Right lung (tissue), 5 donors: ENCODE results near the gene LBHD2. TPM values are rescaled to one million over a fixed set of nuclear protein-coding genes. Genes with fewer than 3 reads are reported as not detected.

ENCODE experiments used
- DNase-seq, 2 donors: peaks; one replicate each; pipeline ENCODE4 v3.0.0-alpha.2; 2013
- polyA plus RNA-seq, 5 donors: library from polyadenylated mRNA; unstranded; fragments of 120-200 nt; gene quantifications; one replicate each; pipeline versions ENCODE4 v1.2.1 to v1.2.3, GENCODE V29; 2013; ENCODE audit warnings: inconsistent platforms in 1 of 5, low replicate concordance in 1 of 5; ENCODE audit not compliant: insufficient read length in 5 of 5, insufficient read depth in 1 of 5

Gene LBHD2
- polyA plus RNA-seq, 5 donors, result not detected

GRCh38 chr14:103090481-103091020, 6.5 kb downstream of the LBHD2 start:
- no peak for DNase-seq

GRCh38 chr14:103091041-103091882, 7.3 kb downstream of the LBHD2 start:
- DNase-seq, result no peak

- no peak for DNase-seq
These were observed 7.8 kb downstream of the LBHD2 start for GRCh38 chr14:103091883-103092222.

- DNase-seq, result no peak
These were observed 9.9 kb downstream of the LBHD2 start for GRCh38 chr14:103093856-103094405.

- DNase-seq, result peak; percentile 62 to 65
These were observed 10.6 kb downstream of the LBHD2 start, which contains the start of gene EXOC3L4 for GRCh38 chr14:103094406-103095209. Gene EXOC3L4, plus strand, starts transcription at chr14:103094725. Its CDS starts 5,495 bp downstream, at chr14:103100220.

- DNase-seq, result no peak
These were observed 11.3 kb downstream of the LBHD2 start for GRCh38 chr14:103095210-103095778.

- DNase-seq, result no peak
These were observed 12.4 kb downstream of the LBHD2 start for GRCh38 chr14:103096387-103096786.

GRCh38 chr14:103097244-103097993, 13.4 kb downstream of the LBHD2 start:
- no peak for DNase-seq

- no peak for DNase-seq
These were observed 14.3 kb downstream of the LBHD2 start for GRCh38 chr14:103097994-103098957.

GRCh38 chr14:103099081-103099732, 15.2 kb downstream of the LBHD2 start:
- no peak for DNase-seq

GRCh38 chr14:103099733-103100280, 15.8 kb downstream of the LBHD2 start:
- DNase-seq, result no peak

GRCh38 chr14:103100281-103101121, 16.5 kb downstream of the LBHD2 start:
- no peak for DNase-seq

GRCh38 chr14:103101257-103101962, 17.4 kb downstream of the LBHD2 start:
- no peak for DNase-seq

GRCh38 chr14:103101963-103102688, 18.1 kb downstream of the LBHD2 start:
- DNase-seq, result no peak

GRCh38 chr14:103102689-103103260, 18.8 kb downstream of the LBHD2 start:
- no peak for DNase-seq
